SK-N-SH (cell line): ENCODE data around the gene CASTOR2.
"Not testable (repeated sequence)": the region's sequence is repeated elsewhere in the genome, so short reads cannot be mapped to it uniquely, and the experiment has no call there.

Experiments
- CTCF ChIP-seq: fragments of 200-600 bp; sonication (generic); IDR thresholded peaks from 2 replicates; pipeline ENCODE4 v1.6.1; 2017; ENCODE audit warnings: antibody characterized with exemption, mild to moderate bottlenecking, moderate library complexity
- FOXM1 ChIP-seq: IDR thresholded peaks from 2 replicates; pipeline ENCODE4 v1.4.0; 2012; ENCODE audit warnings: low read depth, mild to moderate bottlenecking
- PBX3 ChIP-seq: IDR thresholded peaks from 2 replicates; pipeline ENCODE4; 2012
- POLR2AphosphoS5 ChIP-seq: IDR thresholded peaks from 2 replicates; pipeline ENCODE4 v1.6.1; 2012; ENCODE audit warnings: low read depth, low read length
- RAD21 ChIP-seq: IDR thresholded peaks from 2 replicates; pipeline ENCODE4 v1.6.1; 2012; ENCODE audit warnings: mild to moderate bottlenecking, low read length
- TEAD4 ChIP-seq: IDR thresholded peaks from 2 replicates; pipeline ENCODE4 v1.4.0; 2012; ENCODE audit warnings: mild to moderate bottlenecking, borderline replicate concordance; ENCODE audit not compliant: insufficient read depth
- USF1 ChIP-seq: IDR thresholded peaks from 2 replicates; pipeline ENCODE4 v1.4.0; 2012; ENCODE audit warnings: low read depth, borderline replicate concordance
- YY1 ChIP-seq: IDR thresholded peaks from 2 replicates; pipeline ENCODE4 v1.4.0; 2012; ENCODE audit warnings: low read depth, mild to moderate bottlenecking

DNA sequence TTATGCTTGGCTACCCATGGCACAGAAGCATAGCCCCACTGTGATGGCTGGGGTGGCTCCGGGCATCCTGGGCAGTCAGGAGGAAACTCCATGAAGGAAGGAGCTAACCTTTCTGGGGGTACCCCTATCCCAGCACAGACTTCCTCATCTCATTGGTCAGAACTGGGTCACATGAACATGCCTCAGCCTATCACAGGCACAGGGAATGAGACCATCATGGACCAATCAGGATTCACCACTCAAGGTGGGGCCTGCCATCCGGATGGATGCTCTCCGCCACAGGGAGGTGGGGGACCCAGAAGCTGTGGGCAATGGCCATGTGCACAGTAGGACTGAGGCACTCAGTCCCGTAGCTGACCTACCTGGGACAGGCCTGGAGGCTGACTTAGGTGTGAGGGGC is 6.9 kb downstream of the CASTOR2 start:
- TF ChIP-seq YY1, RAD21, FOXM1, TEAD4, USF1, CTCF, PBX3, POLR2AphosphoS5: not testable (repeated sequence)
